Tibial nerve (tissue), 4 donors: ENCODE results near the gene NOS3.

Source experiments
- CTCF ChIP-seq, 5 experiments: fragments of 200-600 bp in 3 of 5; fragments of 450-650 bp in 2 of 5; sonication (generic) in 3 of 5; IDR thresholded peaks; one replicate each; pipeline ENCODE4 v1.5.1; 2016 to 2019; ENCODE audit warnings: antibody characterized with exemption in 5 of 5, mild to moderate bottlenecking in 3 of 5, moderate library complexity in 2 of 5
- EP300 ChIP-seq, 2 donors: sonication (generic); formaldehyde crosslinking; IDR thresholded peaks; one replicate each; pipeline ENCODE4 v1.6.1; 2017; ENCODE audit warnings: antibody characterized with exemption in 2 of 2, mild to moderate bottlenecking in 1 of 2

GRCh38 chr7:150972023-150972468 is 18.8 kb upstream of the NOS3 start:
- TF ChIP-seq CTCF (IDR thresholded peaks at IDR 0.05) = no peak
- no peak for TF ChIP-seq EP300 (IDR thresholded peaks at IDR 0.05)
